A673 (cell line): ENCODE data around the gene SORL1-AS1.
"Not testable (repeated sequence)": the region's sequence is repeated elsewhere in the genome, so short reads cannot be mapped to it uniquely, and the experiment has no call there.

Experiments used
- CTCF ChIP-seq: fragments of 300-800, 200-600 bp; sonication (generic); conservative IDR thresholded peaks from 2 replicates; pipeline ENCODE4 v1.5.1; 2017; ENCODE audit warnings: low read depth, mild to moderate bottlenecking, antibody characterized with exemption, low read length, moderate library complexity, mixed read lengths
- EZH2 ChIP-seq: fragments of 200-600 bp; sonication (generic); IDR thresholded peaks from 2 replicates; pipeline ENCODE4 v1.6.1; 2017; ENCODE audit warnings: borderline replicate concordance, low read depth, mild to moderate bottlenecking, mixed read lengths, antibody characterized with exemption, low read length; ENCODE audit not compliant: poor library complexity, severe bottlenecking

GRCh38 chr11:121411330-121411729 lies 41.4 kb downstream of the SORL1-AS1 start:
- not testable (repeated sequence) for TF ChIP-seq CTCF, EZH2
